ENCODE measurements around the gene GARIN3.

DNA sequence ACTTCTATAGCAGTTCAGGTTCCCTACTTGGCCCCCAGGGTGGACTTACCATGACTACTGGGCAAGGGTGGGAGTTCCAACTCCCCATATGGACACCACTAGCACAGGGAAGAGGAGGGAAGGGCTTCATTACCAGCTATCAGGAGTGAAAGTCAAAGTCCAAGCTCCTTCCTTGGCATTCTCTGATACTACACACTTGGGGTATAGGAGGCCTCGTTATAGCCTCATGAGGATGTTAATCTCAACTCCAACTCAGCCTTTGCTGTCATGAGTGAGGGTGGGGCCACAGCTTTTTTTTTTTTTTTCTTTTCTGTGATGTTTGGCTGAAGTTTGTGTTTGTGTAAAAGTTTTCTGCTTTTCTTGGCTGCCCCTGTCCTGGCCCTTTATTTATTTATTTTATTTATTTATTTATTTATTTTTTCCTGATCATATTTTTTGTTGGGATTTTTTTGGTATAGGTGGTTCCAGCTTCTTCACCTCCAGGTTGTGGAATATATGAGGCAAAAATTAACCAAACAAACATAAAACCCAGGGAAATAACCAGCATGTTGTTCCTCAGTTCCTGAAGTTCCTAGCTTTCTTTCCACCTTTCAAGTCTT is 8.7 kb downstream of the GARIN3 start:
- TF ChIP-seq, protein P1, sequence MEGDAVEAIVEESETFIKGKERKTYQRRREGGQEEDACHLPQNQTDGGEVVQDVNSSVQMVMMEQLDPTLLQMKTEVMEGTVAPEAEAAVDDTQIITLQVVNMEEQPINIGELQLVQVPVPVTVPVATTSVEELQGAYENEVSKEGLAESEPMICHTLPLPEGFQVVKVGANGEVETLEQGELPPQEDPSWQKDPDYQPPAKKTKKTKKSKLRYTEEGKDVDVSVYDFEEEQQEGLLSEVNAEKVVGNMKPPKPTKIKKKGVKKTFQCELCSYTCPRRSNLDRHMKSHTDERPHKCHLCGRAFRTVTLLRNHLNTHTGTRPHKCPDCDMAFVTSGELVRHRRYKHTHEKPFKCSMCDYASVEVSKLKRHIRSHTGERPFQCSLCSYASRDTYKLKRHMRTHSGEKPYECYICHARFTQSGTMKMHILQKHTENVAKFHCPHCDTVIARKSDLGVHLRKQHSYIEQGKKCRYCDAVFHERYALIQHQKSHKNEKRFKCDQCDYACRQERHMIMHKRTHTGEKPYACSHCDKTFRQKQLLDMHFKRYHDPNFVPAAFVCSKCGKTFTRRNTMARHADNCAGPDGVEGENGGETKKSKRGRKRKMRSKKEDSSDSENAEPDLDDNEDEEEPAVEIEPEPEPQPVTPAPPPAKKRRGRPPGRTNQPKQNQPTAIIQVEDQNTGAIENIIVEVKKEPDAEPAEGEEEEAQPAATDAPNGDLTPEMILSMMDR (conservative IDR thresholded peaks at IDR 0.05), result no peak
- TF ChIP-seq EZH2 (IDR thresholded peaks at IDR 0.05; ENCODE audit: low read depth), result no peak

All from PC-9 (cell line).